ENCODE data around the gene OTUD3.

DNA sequence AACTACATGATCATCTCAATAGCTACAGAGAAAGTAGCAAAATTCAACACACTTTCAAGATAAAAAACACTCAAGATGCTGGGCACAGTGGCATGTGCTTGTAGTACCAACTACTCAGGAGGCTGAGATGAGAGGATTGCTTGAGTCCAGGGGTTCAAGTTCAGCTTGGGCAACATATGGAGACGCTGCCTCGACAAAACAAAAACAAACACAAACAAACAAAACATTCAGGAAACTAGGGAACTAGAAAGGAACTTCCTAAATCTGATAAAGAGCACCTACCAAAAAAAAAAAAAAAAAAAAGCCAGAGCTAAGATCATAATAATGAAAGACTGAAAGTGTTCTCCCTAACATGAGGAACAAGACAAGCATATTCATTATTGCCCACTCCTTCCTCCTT, 44.3 kb upstream of the OTUD3 start:
- TF ChIP-seq, protein P1, sequence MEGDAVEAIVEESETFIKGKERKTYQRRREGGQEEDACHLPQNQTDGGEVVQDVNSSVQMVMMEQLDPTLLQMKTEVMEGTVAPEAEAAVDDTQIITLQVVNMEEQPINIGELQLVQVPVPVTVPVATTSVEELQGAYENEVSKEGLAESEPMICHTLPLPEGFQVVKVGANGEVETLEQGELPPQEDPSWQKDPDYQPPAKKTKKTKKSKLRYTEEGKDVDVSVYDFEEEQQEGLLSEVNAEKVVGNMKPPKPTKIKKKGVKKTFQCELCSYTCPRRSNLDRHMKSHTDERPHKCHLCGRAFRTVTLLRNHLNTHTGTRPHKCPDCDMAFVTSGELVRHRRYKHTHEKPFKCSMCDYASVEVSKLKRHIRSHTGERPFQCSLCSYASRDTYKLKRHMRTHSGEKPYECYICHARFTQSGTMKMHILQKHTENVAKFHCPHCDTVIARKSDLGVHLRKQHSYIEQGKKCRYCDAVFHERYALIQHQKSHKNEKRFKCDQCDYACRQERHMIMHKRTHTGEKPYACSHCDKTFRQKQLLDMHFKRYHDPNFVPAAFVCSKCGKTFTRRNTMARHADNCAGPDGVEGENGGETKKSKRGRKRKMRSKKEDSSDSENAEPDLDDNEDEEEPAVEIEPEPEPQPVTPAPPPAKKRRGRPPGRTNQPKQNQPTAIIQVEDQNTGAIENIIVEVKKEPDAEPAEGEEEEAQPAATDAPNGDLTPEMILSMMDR (IDR thresholded peaks at IDR 0.05; ENCODE audit: insufficient read depth, low read length, poor library complexity, severe bottlenecking): no peak
- no peak for TF ChIP-seq EZH2phosphoT487 (conservative IDR thresholded peaks at IDR 0.05; ENCODE audit: low read length)
